Calu3 (cell line): Measurements from ENCODE around the gene ZNF710. TPM values are rescaled to one million over a fixed set of nuclear protein-coding genes. Genes with fewer than 3 reads are reported as not detected.

ENCODE experiments used
- BruUV-seq: library from RNA; stranded (reverse); fragments of 400-500 nt; replicated peaks from 2 replicates; lab custom pipeline; 2021; lab: Mats Ljungman, UMichigan
- CTCF ChIA-PET: fragments of 300-600 bp; sonication (Branson Sonifier 250); formaldehyde crosslinking; loops from one replicate; lab custom pipeline; 2022; ENCODE audit warnings: antibody characterized with exemption; lab: Charles Lee
- DNase-seq: peaks from one replicate; pipeline ENCODE4 v3.0.0; 2022
- H3K27ac Mint-ChIP-seq: one replicate; pipeline ENCODE4 v1.8.0; 2022; ENCODE audit warnings: mixed read lengths; ENCODE audit not compliant: unreplicated experiment
- H3K27me3 Mint-ChIP-seq: one replicate; pipeline ENCODE4 v1.8.0; 2022; ENCODE audit warnings: mixed read lengths; ENCODE audit not compliant: unreplicated experiment
- H3K36me3 Mint-ChIP-seq: one replicate; pipeline ENCODE4 v1.8.0; 2022; ENCODE audit warnings: mild to moderate bottlenecking, moderate library complexity, mixed read lengths; ENCODE audit not compliant: insufficient read depth, unreplicated experiment
- H3K4me1 Mint-ChIP-seq: one replicate; pipeline ENCODE4 v1.8.0; 2022; ENCODE audit warnings: mild to moderate bottlenecking, low read depth, mixed read lengths; ENCODE audit not compliant: unreplicated experiment
- H3K4me3 Mint-ChIP-seq: one replicate; pipeline ENCODE4 v1.8.0; 2022; ENCODE audit warnings: mild to moderate bottlenecking, low read depth, moderate library complexity, mixed read lengths; ENCODE audit not compliant: unreplicated experiment
- H3K9me3 Mint-ChIP-seq: one replicate; pipeline ENCODE4 v1.8.0; 2022; ENCODE audit warnings: low read depth, mixed read lengths; ENCODE audit not compliant: unreplicated experiment
- intact Hi-C: fragments of 100-400 bp; cut with micrococcal nuclease; formaldehyde crosslinking; loops from one replicate; pipeline ENCODE4 v1.10.0; 2022; ENCODE audit not compliant: unreplicated experiment
- microRNA-seq: library from miRNA; unstranded; fragments of <30 nt; microRNA quantifications from one replicate; pipeline ENCODE4 v1.2.0, GENCODE V29; 2022
- total RNA-seq: library from RNA; stranded (reverse); gene quantifications from 2 replicates; pipeline ENCODE4 v1.2.3, GENCODE V29; 2022
- TF ChIP-seq, protein P1 (sequence below): fragments of 200-600 bp; IDR thresholded peaks from one replicate; pipeline ENCODE4 v1.8.0; 2022; ENCODE audit warnings: antibody characterized with exemption; ENCODE audit not compliant: unreplicated experiment

ZNF710 gene
- total RNA-seq, 1 experiment from 2014 or later, result 15.4 TPM

DNA sequence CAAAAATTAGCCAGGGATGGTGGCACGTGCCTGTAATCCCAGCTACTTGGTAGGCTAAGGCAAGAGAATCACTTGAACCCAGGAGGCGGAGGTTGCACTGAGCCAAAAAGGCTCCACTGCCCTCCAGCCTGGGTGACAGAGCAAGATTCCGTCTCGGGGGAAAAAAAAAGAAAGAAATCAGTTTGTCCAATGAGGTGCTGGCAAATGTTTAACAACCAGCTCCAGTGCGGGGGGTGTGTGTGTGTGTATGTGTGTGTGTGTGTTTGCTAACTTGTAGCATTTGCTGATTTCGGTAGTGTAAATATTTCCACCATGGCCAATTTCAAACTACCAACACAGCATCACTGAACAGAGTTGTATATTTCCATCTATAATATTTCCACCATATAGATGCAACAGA, 124.9 kb downstream of the ZNF710 start:
- intact Hi-C loops, result no loop called here
- Mint-ChIP-seq H3K9me3 (no peaks in the 10 kb centered on the region), H3K4me1 (no peaks in the 10 kb centered on the region), H3K36me3 (no peaks in the 10 kb centered on the region), H3K27ac (no peak overlapping the region), H3K27me3 (peaks cover 25% of the 10 kb centered on the region), H3K4me3 (no peak overlapping the region)
- DNase-seq, result no peak
- TF ChIP-seq, protein P1, sequence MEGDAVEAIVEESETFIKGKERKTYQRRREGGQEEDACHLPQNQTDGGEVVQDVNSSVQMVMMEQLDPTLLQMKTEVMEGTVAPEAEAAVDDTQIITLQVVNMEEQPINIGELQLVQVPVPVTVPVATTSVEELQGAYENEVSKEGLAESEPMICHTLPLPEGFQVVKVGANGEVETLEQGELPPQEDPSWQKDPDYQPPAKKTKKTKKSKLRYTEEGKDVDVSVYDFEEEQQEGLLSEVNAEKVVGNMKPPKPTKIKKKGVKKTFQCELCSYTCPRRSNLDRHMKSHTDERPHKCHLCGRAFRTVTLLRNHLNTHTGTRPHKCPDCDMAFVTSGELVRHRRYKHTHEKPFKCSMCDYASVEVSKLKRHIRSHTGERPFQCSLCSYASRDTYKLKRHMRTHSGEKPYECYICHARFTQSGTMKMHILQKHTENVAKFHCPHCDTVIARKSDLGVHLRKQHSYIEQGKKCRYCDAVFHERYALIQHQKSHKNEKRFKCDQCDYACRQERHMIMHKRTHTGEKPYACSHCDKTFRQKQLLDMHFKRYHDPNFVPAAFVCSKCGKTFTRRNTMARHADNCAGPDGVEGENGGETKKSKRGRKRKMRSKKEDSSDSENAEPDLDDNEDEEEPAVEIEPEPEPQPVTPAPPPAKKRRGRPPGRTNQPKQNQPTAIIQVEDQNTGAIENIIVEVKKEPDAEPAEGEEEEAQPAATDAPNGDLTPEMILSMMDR, result no peak
- CTCF ChIA-PET, result no interaction called here
- no TSS peak for BruUV-seq

DNA sequence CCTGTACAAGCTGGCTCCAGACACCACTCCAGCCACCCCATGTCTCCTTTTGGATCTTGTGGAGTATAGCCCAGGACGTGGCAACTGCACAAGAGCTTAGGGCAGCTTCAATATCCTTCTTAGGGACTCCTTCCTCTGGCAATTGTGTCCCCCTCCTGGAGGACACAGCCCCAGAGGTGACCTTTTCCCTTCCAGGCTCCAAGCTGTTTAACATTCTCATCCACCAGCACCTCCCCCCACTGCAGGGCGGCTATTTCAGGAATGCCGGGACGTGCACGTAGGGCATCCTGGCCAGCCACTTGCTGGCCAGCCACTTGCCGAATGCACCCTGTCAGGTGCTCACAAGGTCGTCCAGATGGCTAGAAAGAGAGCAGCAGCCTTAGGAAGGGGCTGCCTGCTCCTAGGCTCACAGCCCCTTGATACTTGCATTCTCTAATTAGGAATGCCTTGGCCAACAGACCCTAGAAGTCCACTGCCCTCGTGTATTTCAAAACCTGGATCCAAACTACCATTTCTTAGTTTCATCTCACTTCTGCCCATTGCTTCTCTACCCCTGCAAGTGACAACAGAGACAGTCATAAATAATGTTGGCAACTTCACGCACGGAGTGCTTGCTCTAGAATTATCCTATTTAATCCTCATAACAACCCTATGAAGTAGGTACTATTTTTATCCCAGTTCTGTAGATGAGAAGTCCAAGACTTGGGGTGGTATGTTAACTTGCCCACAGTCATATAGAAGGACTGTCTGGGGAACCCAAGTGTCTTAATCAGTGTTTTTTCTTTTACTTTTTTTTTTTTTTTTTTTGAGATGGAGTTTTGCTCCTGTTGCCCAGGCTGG, 125.7 kb downstream of the ZNF710 start:
- BruUV-seq, result no TSS peak
- Mint-ChIP-seq H3K9me3 (no peaks in the 10 kb centered on the region), H3K4me3 (no peak overlapping the region), H3K4me1 (no peaks in the 10 kb centered on the region), H3K27ac (no peak overlapping the region), H3K36me3 (no peaks in the 10 kb centered on the region), H3K27me3 (peaks cover 25% of the 10 kb centered on the region)
- DNase-seq, result peak; percentile 19
- intact Hi-C loops, result no loop called here
- TF ChIP-seq, protein P1, result no peak
- CTCF ChIA-PET, result interaction anchor here (0.5 kb wide), 1 partner anchor 18 kb away, joined by 3 read pairs; no protein-coding TSS in a partner anchor

DNA sequence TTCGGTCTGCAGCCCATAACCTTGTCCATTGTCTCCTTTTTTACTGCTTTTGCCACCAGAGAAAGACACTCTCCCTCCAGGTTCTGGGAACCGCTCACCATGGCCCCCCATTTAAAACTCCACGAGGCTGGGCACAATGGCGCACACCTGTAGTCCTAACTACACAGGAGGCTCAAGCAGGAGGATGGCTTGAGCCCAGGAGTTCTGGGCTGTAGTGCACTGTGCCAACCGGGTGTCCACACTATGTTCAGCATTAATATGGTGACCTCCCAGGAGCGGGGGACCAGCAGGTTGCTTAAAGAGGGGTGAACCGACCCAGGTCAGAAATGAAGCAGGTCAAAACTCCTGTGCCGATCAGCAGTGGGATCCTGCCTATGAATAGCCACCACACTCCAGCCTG, 129.2 kb downstream of the ZNF710 start:
- DNase-seq, result no peak
- no peaks in the 10 kb centered on the region for H3K4me1 Mint-ChIP-seq
- peaks cover 25% of the 10 kb centered on the region for H3K27me3 Mint-ChIP-seq
- no peaks in the 10 kb centered on the region for H3K9me3 Mint-ChIP-seq
- CTCF ChIA-PET, result no interaction called here
- no peak overlapping the region for H3K27ac Mint-ChIP-seq
- no TSS peak for BruUV-seq
- intact Hi-C loops, result no loop called here
- H3K36me3 Mint-ChIP-seq, result no peaks in the 10 kb centered on the region
- H3K4me3 Mint-ChIP-seq, result no peak overlapping the region
- TF ChIP-seq, protein P1, result no peak

Small RNAs within 50 kb of the gene (microRNA-seq; reads per million reads assigned to microRNA genes)
- 5.3 reads per million, percentile 16 among the genes with 10 or more reads in this experiment for gene MIR3174

Other genes with a start within 250 kb of the ZNF710 start
- not detected in 2 replicates for gene MESP2, start 225.0 kb upstream of the ZNF710 start, total RNA-seq
- 0.68 and 1.8 TPM in 2 replicates for gene ANPEP, start 186.5 kb upstream of the ZNF710 start, total RNA-seq
- gene AP3S2, start 107.3 kb upstream of the ZNF710 start, total RNA-seq, result 46.2 and 51.9 TPM in 2 replicates
- 19.1 and 20.1 TPM in 2 replicates for gene ARPIN, start 88.4 kb upstream of the ZNF710 start, total RNA-seq
- 96.1 and 108 TPM in 2 replicates for gene IDH2, start 101.1 kb downstream of the ZNF710 start, total RNA-seq
- 67.3 and 73.0 TPM in 2 replicates for gene SEMA4B, start 200.0 kb downstream of the ZNF710 start, total RNA-seq
- 82.8 and 86.7 TPM in 2 replicates for gene CIB1, start 232.6 kb downstream of the ZNF710 start, total RNA-seq
- gene GDPGP1, start 232.9 kb downstream of the ZNF710 start, total RNA-seq, result 17.5 and 20.3 TPM in 2 replicates
- 0.29 and 0.71 TPM in 2 replicates for gene TTLL13, start 248.2 kb downstream of the ZNF710 start, total RNA-seq